GM13977 (cell line): Measurements from ENCODE around the gene FANCD2.
"Not testable (repeated sequence)": the region's sequence is repeated elsewhere in the genome, so short reads cannot be mapped to it uniquely, and the experiment has no call there.

Experiments used
- DNase-seq: peaks from one replicate; pipeline ENCODE4 v3.0.0; 2012; ENCODE audit warnings: low spot score
- CTCF ChIP-seq: IDR thresholded peaks from 2 replicates; pipeline ENCODE4 v1.5.1; 2012; ENCODE audit warnings: mild to moderate bottlenecking, control low read depth; ENCODE audit not compliant: insufficient read depth; ENCODE audit errors: extremely low read depth, missing control alignments
- in situ Hi-C: fragments of 300-500 bp; cut with MboI; formaldehyde crosslinking; loops from one replicate; pipeline ENCODE4 v1.12.0; 2022; ENCODE audit warnings: low sequenced_read_pairs, low pct_unique_long_range_greater_than_20kb, mixed read lengths, inconsistent platforms; ENCODE audit not compliant: unreplicated experiment

The FANCD2 gene

GRCh38 chr3:10122724-10123123 is 96.5 kb downstream of the FANCD2 start:
- no peak for DNase-seq
- in situ Hi-C loops = no loop called here
- TF ChIP-seq CTCF = no peak

GRCh38 chr3:10135872-10136271 is 109.6 kb downstream of the FANCD2 start:
- DNase-seq = not testable (repeated sequence)

GRCh38 chr3:10136426-10137005 is 110.3 kb downstream of the FANCD2 start:
- DNase-seq = no peak
- no peak for TF ChIP-seq CTCF

More at GRCh38 chr3:10135872-10136271, 109.6 kb downstream of the FANCD2 start:
- in situ Hi-C loops = not testable (repeated sequence)

DNA sequence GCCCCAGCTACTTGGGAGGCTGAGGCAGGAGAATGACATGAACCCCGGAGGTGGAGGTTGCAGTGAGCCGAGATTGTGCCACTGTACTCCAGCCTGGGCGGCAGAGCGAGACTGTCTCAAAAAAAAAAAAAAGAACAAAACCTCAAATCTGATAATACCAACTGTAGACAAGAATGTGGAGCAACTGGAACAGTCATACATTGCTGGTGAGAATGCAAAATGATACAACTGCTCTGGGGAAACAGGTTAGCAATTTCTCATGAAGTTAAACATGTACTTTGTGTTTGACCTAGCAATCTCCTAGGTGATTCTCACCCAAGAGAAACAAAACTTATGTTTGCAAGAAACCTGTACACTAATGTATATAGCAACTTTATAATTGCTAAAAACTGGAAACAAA is 110.9 kb downstream of the FANCD2 start:
- no peak for TF ChIP-seq CTCF
- no peak for DNase-seq
- in situ Hi-C loops = no loop called here

More at GRCh38 chr3:10136426-10137005, 110.3 kb downstream of the FANCD2 start:
- in situ Hi-C loops = no loop called here

DNA sequence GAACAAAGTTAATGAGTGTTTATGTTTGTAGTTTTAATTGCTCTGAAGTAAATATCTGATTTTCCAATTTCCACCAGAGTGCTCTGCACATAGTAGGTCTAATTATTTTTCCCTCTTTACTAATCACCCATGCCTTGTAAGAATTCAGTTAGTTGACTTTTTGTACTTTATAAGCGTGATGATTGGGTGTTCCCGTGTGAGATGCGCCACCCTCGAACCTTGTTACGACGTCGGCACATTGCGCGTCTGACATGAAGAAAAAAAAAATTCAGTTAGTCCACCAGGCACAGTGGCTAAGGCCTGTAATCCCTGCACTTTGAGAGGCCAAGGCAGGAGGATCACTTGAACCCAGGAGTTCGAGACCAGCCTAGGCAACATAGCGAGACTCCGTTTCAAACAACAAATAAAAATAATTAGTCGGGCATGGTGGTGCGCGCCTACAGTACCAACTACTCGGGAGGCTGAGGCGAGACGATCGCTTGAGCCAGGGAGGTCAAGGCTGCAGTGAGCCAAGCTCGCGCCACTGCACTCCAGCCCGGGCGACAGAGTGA is 114.8 kb downstream of the FANCD2 start:
- DNase-seq = no peak
- no peak for TF ChIP-seq CTCF
- in situ Hi-C loops = no loop called here

GRCh38 chr3:10142707-10143560 is 116.7 kb downstream of the FANCD2 start:
- in situ Hi-C loops = no loop called here
- DNase-seq = no peak
- TF ChIP-seq CTCF = no peak

- DNase-seq = no peak
- no peak for TF ChIP-seq CTCF
- in situ Hi-C loops = no loop called here
Measured at GRCh38 chr3:10145685-10146084, 119.4 kb downstream of the FANCD2 start.
